Uterus (tissue), 2 donors: Measurements from ENCODE around the gene GRIK3.

ENCODE experiments used
- POLR2A ChIP-seq, 2 donors: fragments of 450-650 bp; IDR thresholded peaks; one replicate each; pipeline ENCODE4 v1.6.1; 2016; ENCODE audit warnings: antibody characterized with exemption in 2 of 2, mild to moderate bottlenecking in 1 of 2, moderate library complexity in 1 of 2
- TF ChIP-seq, protein P1 (sequence below), 4 experiments: fragments of 200-600 bp in 2 of 4; fragments of 450-650 bp in 2 of 4; sonication (generic) in 2 of 4; IDR thresholded peaks; one replicate each; pipeline ENCODE4 v1.5.1; 2016 to 2019; ENCODE audit warnings: antibody characterized with exemption in 4 of 4, mild to moderate bottlenecking in 2 of 4, moderate library complexity in 1 of 4

GRCh38 chr1:36961062-36961615 is 73.2 kb downstream of the GRIK3 start:
- TF ChIP-seq, protein P1, sequence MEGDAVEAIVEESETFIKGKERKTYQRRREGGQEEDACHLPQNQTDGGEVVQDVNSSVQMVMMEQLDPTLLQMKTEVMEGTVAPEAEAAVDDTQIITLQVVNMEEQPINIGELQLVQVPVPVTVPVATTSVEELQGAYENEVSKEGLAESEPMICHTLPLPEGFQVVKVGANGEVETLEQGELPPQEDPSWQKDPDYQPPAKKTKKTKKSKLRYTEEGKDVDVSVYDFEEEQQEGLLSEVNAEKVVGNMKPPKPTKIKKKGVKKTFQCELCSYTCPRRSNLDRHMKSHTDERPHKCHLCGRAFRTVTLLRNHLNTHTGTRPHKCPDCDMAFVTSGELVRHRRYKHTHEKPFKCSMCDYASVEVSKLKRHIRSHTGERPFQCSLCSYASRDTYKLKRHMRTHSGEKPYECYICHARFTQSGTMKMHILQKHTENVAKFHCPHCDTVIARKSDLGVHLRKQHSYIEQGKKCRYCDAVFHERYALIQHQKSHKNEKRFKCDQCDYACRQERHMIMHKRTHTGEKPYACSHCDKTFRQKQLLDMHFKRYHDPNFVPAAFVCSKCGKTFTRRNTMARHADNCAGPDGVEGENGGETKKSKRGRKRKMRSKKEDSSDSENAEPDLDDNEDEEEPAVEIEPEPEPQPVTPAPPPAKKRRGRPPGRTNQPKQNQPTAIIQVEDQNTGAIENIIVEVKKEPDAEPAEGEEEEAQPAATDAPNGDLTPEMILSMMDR (IDR thresholded peaks at IDR 0.05), result no peak
- no peak for TF ChIP-seq POLR2A (IDR thresholded peaks at IDR 0.05)
